GM18868 (cell line): ENCODE results near the gene ADRA2B.
"Not testable (repeated sequence)": the region's sequence is repeated elsewhere in the genome, so short reads cannot be mapped to it uniquely, and the experiment has no call there.

ENCODE experiments used
- ATAC-seq: cut with Tn5 transposase; IDR thresholded peaks from one replicate; pipeline ENCODE4 v1.9.1; 2021; ENCODE audit warnings: mild to moderate bottlenecking, moderate library complexity; ENCODE audit not compliant: unreplicated experiment

ADRA2B gene

GRCh38 chr2:96150791-96151594 is 34.6 kb upstream of the ADRA2B start:
- no peak for ATAC-seq

GRCh38 chr2:96150007-96150640 is 33.8 kb upstream of the ADRA2B start:
- no peak for ATAC-seq

- ATAC-seq, result peak; percentile 43
Measured at GRCh38 chr2:96148410-96149217, 32.2 kb upstream of the ADRA2B start.

- ATAC-seq, result no peak
Measured at GRCh38 chr2:96147593-96148201, 31.3 kb upstream of the ADRA2B start.

GRCh38 chr2:96146881-96147592 is 30.7 kb upstream of the ADRA2B start:
- no peak for ATAC-seq

- peak; percentile 27 for ATAC-seq
Measured at GRCh38 chr2:96146153-96146880, 29.9 kb upstream of the ADRA2B start.

- no peak for ATAC-seq
Measured at GRCh38 chr2:96145848-96146152, 29.4 kb upstream of the ADRA2B start.

- peak; percentile 43 for ATAC-seq
Measured at GRCh38 chr2:96145036-96145847, 28.9 kb upstream of the ADRA2B start, which contains the start of gene DUSP2. DUSP2 (minus strand) TSS chr2:96145440; CDS start chr2:96145354, 86 bp downstream.

GRCh38 chr2:96144481-96145035 is 28.2 kb upstream of the ADRA2B start:
- no peak for ATAC-seq

GRCh38 chr2:96143848-96144480 is 27.6 kb upstream of the ADRA2B start:
- ATAC-seq, result no peak

- ATAC-seq, result no peak
Measured at GRCh38 chr2:96143231-96143847, 27.0 kb upstream of the ADRA2B start.

GRCh38 chr2:96142217-96143113 is 26.1 kb upstream of the ADRA2B start:
- no peak for ATAC-seq

GRCh38 chr2:96141624-96141967 is 25.2 kb upstream of the ADRA2B start:
- not testable (repeated sequence) for ATAC-seq

- no peak for ATAC-seq
Measured at GRCh38 chr2:96140941-96141623, 24.7 kb upstream of the ADRA2B start.

GRCh38 chr2:96139181-96139758 is 22.9 kb upstream of the ADRA2B start:
- ATAC-seq, result no peak
